NCI-H2196 treated with DMSO at 0.1 percent for 48 hours (cell line): ENCODE results near the gene MLN.
A peak's percentile ranks its signal among the peaks of the same experiment; 100 is the strongest.

ENCODE experiments used
- DNase-seq: peaks from one replicate; lab custom pipeline; 2025; ENCODE audit not compliant: unreplicated experiment; lab: John Stamatoyannopoulos, UW

Gene MLN

GRCh38 chr6:33756211-33756954 lies 47.4 kb downstream of the MLN start:
- no peak for DNase-seq

DNA sequence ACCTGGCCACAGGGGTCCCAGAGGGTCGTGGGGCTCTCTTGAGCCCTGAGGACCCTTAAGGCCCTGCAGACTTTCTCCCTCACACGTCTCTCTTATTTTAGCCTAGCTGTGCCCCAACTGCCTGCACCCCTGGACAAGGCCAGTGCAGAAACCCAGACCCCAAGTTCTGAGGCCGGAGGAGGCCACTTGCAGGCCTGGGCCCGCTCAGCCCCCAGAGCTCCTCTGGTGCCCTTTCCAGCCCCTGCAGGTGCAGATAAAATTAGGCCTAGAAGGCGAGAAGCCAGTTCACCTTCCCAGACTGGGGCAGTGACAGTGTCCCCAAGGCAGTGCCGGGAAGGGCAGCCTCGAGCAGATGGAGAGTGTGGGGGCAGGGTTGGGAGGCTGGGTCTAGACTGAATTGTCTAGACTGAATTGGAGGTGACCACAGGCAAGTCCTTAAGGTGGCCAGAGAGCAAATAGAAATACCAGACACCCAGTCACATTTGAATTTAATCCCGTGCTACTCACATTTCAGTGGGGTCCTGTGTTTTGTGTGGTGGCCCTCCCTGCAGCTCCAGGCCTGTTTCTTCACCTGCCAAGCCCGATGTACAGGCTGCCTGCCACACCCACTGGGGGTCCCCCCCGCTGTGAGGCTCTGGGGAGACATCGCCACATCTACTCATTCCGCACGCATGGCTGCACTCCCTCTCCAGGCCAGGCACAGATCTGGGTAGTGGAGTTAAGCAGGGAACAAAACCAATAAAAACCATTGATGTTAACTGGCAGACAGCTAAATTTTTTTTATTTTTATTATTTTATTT lies 48.5 kb downstream of the MLN start:
- DNase-seq: peak; percentile 45

DNA sequence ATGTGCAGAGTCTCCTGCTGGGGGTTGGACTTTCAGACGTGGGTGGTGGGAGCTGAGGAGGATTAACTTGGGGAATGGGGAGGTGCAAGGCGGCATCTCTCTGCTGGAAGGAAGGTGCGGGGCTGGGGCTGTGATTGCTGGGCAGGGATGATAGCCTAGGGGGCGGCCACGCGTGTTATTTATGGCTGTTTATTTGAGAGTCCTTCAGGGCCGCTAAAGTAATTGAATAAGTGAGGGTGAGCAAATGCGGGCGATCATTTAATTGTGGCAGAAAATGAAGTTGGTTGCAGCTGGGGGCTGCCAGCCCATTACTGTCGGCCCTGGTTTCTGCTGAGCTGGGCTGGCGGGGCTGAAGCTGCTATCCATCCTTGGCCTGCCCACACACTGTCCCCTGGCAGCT lies 49.6 kb downstream of the MLN start:
- DNase-seq: no peak

- DNase-seq: no peak
Observed at GRCh38 chr6:33752646-33753015, 51.2 kb downstream of the MLN start.

DNA sequence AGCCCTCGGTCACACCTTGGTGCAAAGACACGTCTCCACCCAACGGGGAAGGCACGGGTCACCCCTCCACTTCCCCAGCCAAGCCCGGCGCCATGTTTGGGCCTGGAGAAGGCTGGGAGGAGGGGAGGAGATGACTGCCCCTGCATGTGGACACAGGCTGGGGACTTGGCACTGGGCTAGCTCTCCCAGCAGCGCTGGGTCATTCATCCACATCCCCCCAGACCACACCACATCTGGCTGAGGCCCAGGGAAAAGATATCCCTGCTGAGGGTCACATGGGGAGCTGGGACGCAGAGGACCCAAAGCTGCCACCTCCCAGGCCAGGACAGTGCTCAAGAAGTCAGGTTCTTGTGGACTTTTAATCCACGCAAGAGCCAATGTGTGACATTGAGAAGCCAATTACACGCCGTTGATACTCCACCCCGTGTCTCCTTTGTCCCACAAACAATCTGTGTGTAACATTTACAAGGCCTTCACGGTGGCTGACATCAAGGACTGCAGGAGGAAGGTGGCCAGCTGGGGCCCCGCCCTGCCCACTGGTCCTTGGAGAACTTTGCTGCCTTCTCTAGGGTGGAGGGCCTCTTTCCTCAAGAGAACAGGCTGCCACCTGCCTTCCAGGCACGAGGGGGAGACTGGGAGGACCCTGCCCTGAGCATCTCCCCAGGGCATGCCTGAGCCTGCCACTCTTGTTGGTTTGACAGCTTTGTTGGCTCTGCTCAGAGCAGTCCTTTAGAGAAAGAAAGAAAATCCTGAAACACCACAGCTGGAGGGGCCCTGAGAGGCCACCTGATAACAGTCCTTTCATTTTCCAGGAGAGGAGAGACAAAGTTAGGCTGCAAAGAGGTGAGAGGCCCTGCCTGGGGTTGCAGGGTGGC lies 51.8 kb downstream of the MLN start:
- peak; percentile 38 for DNase-seq

DNA sequence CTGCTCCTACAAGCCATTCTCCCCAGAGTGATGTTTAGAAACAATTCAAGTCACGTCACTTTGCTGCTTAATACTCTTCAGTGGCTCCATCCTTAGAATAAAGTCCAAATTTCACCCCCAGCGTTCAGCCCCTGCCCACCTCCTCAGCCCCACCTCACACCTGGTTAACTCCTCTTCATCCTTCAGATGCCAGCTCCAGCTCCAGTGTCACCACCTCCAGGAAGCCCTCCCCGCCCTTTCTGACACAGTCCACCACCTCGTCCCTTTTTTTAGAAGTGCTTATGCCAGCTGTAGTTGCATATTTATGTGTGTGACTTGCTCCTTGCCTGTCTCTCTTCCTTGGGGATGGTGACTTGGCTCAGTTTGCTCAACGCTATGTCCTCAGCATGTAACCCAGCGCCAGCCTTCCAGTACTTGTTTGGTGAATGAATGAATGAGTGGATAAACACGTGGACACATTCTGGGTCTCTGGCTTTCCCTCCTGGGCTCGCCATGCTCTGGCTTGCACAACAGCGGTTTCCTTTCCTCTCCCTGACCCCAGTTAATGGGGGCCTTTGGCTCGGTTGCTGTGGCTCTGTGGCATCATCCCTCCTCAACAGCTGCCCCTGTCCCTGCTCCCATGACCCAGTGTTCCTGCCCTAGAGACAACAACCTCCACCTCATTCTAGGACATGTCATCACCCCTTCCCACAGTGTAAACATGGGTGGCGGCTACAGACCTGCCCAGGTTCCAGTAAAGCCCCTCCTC lies 53.4 kb downstream of the MLN start:
- DNase-seq: no peak

- DNase-seq: no peak
Observed at GRCh38 chr6:33749401-33749800, 54.4 kb downstream of the MLN start.

DNA sequence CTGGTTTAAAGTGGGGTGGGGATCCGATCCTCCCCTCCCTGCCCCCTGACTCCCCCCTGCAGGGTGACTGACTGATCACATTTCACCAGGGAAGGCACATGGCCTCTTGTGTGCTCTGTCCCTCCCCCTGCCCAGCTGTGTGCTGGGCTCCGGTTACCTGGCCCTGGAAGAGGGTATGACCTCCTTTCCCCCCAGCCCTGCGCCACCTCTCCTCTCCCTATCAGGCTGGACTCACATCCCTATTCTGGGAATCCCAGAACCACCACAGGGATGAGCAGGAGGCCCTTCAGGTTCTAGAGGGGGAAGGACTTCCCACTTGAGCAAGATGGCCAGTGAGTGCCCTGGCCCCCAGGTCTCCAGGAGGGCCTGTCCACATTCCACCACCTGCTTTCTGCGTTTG lies 55.0 kb downstream of the MLN start:
- DNase-seq: peak; percentile 17

DNA sequence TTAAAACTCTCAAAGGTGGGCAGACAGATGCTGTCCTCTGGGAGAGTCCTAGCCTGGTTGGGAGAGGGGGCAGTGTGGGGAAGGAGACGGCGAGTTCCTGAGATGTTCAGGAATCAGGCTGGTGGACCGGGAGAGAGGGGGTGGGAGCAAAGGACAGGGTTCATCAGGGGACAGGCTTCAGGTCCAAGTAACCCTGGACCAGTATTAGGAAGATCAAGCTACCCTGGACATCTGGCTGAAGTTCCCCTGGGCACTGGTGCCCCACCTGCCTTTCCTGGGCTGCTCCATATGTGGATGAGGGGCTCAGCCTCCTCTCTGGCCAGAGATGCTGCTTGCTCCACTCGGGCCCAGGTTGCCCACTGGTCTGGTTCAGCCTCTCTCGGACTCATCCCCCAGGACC lies 56.0 kb downstream of the MLN start:
- DNase-seq: no peak

- no peak for DNase-seq
Observed at GRCh38 chr6:33746651-33747100, 57.1 kb downstream of the MLN start, which contains the start of gene IP6K3. Gene IP6K3, minus strand, starts transcription at chr6:33746905. Its CDS starts 11,429 bp downstream, at chr6:33735476.

DNA sequence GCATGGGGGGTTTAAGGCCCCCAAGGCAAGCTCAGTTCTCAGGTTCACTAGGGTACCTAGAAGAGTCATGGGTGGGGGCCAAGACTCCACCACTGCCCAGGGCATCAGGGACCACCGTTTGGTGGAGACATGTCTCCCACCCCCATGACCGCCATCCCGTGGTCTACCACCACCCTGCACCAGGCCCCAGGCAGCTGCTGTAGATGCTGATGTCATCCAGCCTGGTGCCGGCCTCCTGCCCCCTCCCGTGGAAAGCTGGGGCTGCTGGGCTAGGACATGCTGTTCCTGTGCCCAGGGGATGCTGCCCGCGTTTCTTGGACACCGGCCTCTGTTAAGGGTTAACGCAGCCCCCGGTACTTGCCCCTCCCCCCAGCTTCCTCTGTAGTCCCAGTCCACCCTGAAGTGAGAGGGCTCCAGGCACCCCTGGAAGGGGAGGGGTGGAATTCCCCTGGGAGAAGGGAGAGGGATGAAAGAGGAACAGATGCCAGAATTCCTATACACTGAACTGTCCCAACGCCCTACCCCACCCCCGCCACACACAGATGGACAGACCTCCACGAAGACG lies 57.7 kb downstream of the MLN start:
- DNase-seq: no peak

GRCh38 chr6:33745548-33745947 lies 58.3 kb downstream of the MLN start:
- DNase-seq: no peak

DNA sequence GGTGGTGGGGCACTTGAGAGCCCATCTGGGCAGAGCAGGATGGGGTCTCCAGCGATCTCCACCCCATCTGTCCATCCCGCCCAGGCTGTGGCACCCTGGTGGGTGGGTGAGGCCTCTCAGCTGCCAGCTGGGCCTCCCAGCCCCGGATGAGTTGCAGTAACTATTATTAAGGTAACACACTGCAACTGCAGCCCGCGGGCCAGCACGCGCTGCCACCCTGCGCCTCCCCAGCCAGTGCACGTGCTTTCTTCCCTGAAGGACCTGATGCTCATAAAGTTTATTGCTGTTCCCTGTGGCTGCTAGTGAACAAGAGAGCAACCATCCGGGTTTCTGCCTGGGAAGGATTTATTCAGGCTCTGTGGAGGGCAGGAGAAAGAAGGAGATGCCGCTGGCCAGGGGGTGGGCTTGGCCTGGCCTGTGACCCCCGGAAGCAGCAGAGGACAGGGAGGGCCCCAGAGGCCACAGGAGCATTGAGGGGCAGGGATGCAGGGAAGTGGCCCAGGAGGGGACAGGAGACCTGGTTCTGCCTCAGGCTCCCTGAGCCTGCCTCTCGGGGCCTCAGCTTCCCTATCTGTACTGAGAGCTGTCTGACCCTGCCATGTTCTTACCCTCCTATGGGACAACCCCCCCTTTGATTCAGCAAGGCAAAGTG lies 58.8 kb downstream of the MLN start:
- peak; percentile 15 for DNase-seq
